Naive thymus-derived CD8-positive, alpha-beta T cell (primary cell): ENCODE results near the gene AGAP2. TPM values are rescaled to one million over a fixed set of nuclear protein-coding genes. Genes with fewer than 3 reads are reported as not detected.
"Not testable (repeated sequence)": the region's sequence is repeated elsewhere in the genome, so short reads cannot be mapped to it uniquely, and the experiment has no call there.

ENCODE experiments used
- ATAC-seq, 2 donors: fragments of 150-1000 bp; cut with Tn5 transposase in 1 of 2; sonication (Bioruptor Pico), chemical (Tn5 transposase) in 1 of 2; 1 replicate in 1 of 2; 2 replicates in 1 of 2; pipeline ENCODE4 v1.10.0; 2021; ENCODE audit warnings: mild to moderate bottlenecking in 2 of 2, moderate library complexity in 2 of 2
- POLR2A ChIA-PET: fragments of 350-600 bp; sonication (Branson Sonifier 250); formaldehyde crosslinking; loops from one replicate; lab custom pipeline; 2021; ENCODE audit warnings: antibody characterized with exemption; lab: Charles Lee
- DNase-seq, 10 donors: peaks; one replicate each; pipeline versions ENCODE4 v3.0.0 to v3.0.0-alpha.2; 2020 to 2022
- H3K27ac Mint-ChIP-seq, 10 donors: one replicate each; pipeline ENCODE4 v1.8.0; 2020 to 2022; ENCODE audit warnings: mild to moderate bottlenecking in 10 of 10, mixed read lengths in 10 of 10, moderate library complexity in 4 of 10, inconsistent platforms in 1 of 10
- H3K27me3 Mint-ChIP-seq, 5 donors: one replicate each; pipeline ENCODE4 v1.8.0; 2021 to 2022; ENCODE audit warnings: mixed read lengths in 5 of 5
- H3K36me3 Mint-ChIP-seq, 3 donors: one replicate each; pipeline ENCODE4 v1.8.0; 2020 to 2022; ENCODE audit warnings: mixed read lengths in 3 of 3, mild to moderate bottlenecking in 2 of 3, inconsistent platforms in 1 of 3
- H3K4me1 Mint-ChIP-seq, 4 donors: one replicate each; pipeline ENCODE4 v1.8.0; 2021 to 2022; ENCODE audit warnings: mixed read lengths in 4 of 4
- H3K4me3 Mint-ChIP-seq, 10 donors: one replicate each; pipeline ENCODE4 v1.8.0; 2020 to 2022; ENCODE audit warnings: mild to moderate bottlenecking in 10 of 10, mixed read lengths in 10 of 10, moderate library complexity in 6 of 10, inconsistent platforms in 1 of 10
- H3K9me3 Mint-ChIP-seq, 9 donors: one replicate each; pipeline ENCODE4 v1.8.0; 2020 to 2022; ENCODE audit warnings: mixed read lengths in 9 of 9, mild to moderate bottlenecking in 3 of 9, inconsistent platforms in 1 of 9, moderate library complexity in 1 of 9
- polyA plus RNA-seq, 3 donors: library from polyadenylated mRNA; unstranded; fragments of 300-500 nt; fragmentation: Illumina TruSeq; gene quantifications; one replicate each; pipeline ENCODE4 v1.2.3, GENCODE V29; 2021
- total RNA-seq, 8 experiments: library from RNA in 2 of 8; stranded (reverse) in 2 of 8; gene quantifications; one replicate each; pipeline ENCODE4 v1.2.3 and lab custom pipeline; 2021 to 2026

Gene AGAP2
- total and polyA plus RNA-seq, 5 experiments from 2014 or later: 4.3 to 58.8 (median 6.9) TPM

GRCh38 chr12:57695770-57696432, 42.6 kb downstream of the AGAP2 start:
- DNase-seq: no peak
- Mint-ChIP-seq H3K4me1 (peaks cover 10 to 28% (median 18%) of the 10 kb centered on the region in 4 donors), H3K36me3 (peaks cover 0 to 52% (median 16%) of the 10 kb centered on the region in 3 donors), H3K4me3 (peak overlapping the region in 8 of 10 donors; percentile 13 to 56 (median 40)), H3K27ac (peak overlapping the region in 1 of 10 donors; percentile 26), H3K9me3 (no peaks in the 10 kb centered on the region), H3K27me3 (peaks cover 0 to 4% (median 0%) of the 10 kb centered on the region in 5 donors)
- ATAC-seq: no peak
- POLR2A ChIA-PET: interaction anchor here (0.7 kb wide), 1 partner anchor 790 kb away, joined by 3 read pairs; no protein-coding TSS in a partner anchor

DNA sequence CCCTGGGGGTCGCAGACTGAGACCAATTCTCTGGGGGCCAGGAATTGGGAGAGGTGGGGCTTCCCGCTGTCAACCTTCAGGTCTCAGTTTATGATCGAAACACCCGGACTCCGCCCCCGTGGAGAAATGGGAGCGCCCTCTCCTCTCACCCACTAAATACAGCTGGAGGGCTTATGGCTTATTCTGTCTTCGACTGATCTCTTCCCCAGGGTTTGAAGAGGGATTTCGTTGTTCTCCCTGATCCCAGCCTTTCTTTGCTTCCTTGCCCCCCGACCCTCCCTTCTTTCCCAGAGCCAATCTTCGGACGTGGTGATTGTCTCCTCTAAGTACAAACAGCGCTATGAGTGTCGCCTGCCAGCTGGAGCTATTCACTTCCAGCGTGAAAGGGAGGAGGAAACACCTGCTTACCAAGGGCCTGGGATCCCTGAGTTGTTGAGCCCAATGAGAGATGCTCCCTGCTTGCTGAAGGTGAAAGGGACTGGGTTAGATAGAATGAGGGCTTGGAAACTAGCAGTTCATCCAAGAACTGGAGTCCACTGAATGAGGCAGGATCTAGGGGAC, 44.0 kb downstream of the AGAP2 start:
- Mint-ChIP-seq H3K4me3 (no peak overlapping the region), H3K27ac (no peak overlapping the region), H3K4me1 (peaks cover 3 to 26% (median 11%) of the 10 kb centered on the region in 4 donors), H3K27me3 (peaks cover 0 to 11% (median 5%) of the 10 kb centered on the region in 5 donors), H3K36me3 (peaks cover 0 to 43% (median 16%) of the 10 kb centered on the region in 3 donors), H3K9me3 (no peaks in the 10 kb centered on the region)
- DNase-seq: peak in 4 of 10 donors; percentile 1 to 14 (median 8)
- POLR2A ChIA-PET: interaction anchor here (0.5 to 2.8 kb wide), 11 partner anchors 10 to 90 kb away, joined by 3 to 6 read pairs (median 3); partner anchors contain the start of genes CDK4, DTX3 and TSPAN31
- ATAC-seq: no peak

DNA sequence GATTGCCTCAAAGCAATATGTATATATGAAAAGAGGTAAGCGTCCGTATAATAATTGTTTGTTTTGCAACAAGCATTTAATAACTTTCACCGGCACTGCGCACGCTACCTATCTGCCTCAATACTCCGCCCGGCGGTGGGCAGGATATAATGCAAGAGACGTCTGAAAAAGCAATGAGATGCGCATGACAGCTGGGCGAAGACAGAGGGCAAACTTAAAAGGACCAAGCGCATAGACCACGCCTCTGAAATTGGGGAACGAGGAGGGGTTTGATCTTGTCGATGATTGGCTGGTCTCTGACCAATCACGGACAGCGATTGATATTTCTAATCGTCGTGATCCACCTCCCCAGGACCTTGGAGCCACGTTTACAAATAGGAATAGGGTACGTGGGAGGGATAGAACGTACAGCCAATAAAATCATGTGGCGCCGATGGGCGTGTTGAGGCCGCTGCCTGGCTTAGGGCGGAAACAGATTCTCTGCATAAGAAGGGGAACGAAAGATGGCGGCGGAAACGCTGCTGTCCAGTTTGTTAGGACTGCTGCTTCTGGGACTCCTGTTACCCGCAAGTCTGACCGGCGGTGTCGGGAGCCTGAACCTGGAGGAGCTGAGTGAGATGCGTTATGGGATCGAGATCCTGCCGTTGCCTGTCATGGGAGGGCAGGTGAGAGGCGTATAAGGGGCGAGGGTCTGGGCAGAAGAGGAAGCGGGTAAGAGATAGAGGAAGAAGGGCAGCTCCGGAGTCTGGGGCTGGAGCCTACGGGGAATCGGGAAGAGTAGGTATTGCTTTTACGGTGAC, 44.7 kb downstream of the AGAP2 start, which contains the start of gene OS9:
Gene OS9, plus strand, starts transcription at position 474 of the 800 bp plus-strand sequence. Its CDS starts 30 bp downstream, at position 504.
- peaks cover 0 to 20% (median 7%) of the 10 kb centered on the region in 4 donors for H3K4me1 Mint-ChIP-seq
- POLR2A ChIA-PET: interaction anchor here (0.5 to 2.8 kb wide), 14 partner anchors 11 to 100 kb away, joined by 3 to 6 read pairs (median 3); partner anchors contain the start of genes CDK4, DTX3 and TSPAN31
- peaks cover 1 to 14% (median 5%) of the 10 kb centered on the region in 5 donors for H3K27me3 Mint-ChIP-seq
- no peak within 1 kb of the TSS for H3K4me3 Mint-ChIP-seq
- no peaks in the 10 kb centered on the region for H3K9me3 Mint-ChIP-seq
- peak; percentile 86 to 99 (median 97) for DNase-seq
- peaks cover 0 to 36% (median 16%) of the 10 kb centered on the region in 3 donors for H3K36me3 Mint-ChIP-seq
- H3K27ac Mint-ChIP-seq: peak within 1 kb of the TSS in 2 of 10 donors; percentile 2 to 18
- ATAC-seq: peak; percentile 95 to 96

- no peak for DNase-seq
- peaks cover 5 to 19% (median 7%) of the 10 kb centered on the region in 5 donors for H3K27me3 Mint-ChIP-seq
- POLR2A ChIA-PET: interaction anchor here (1.0 to 2.8 kb wide), 6 partner anchors 11 to 100 kb away, joined by 3 to 6 read pairs (median 3); no protein-coding TSS in a partner anchor
- no peak overlapping the region for H3K27ac Mint-ChIP-seq
- ATAC-seq: peak in 1 of 2 donors; percentile 4
- H3K9me3 Mint-ChIP-seq: no peaks in the 10 kb centered on the region
- peaks cover 0 to 15% (median 5%) of the 10 kb centered on the region in 4 donors for H3K4me1 Mint-ChIP-seq
- H3K4me3 Mint-ChIP-seq: no peak overlapping the region
- H3K36me3 Mint-ChIP-seq: peaks cover 0 to 30% (median 16%) of the 10 kb centered on the region in 3 donors
Observed at GRCh38 chr12:57693317-57693658, 45.3 kb downstream of the AGAP2 start.

GRCh38 chr12:57692500-57692899, 46.0 kb downstream of the AGAP2 start:
- peaks cover 5 to 27% (median 10%) of the 10 kb centered on the region in 5 donors for H3K27me3 Mint-ChIP-seq
- ATAC-seq (no peak), DNase-seq (no peak)
- H3K4me1 Mint-ChIP-seq: peaks cover 0 to 13% (median 4%) of the 10 kb centered on the region in 4 donors
- H3K9me3 Mint-ChIP-seq: no peaks in the 10 kb centered on the region
- no peak overlapping the region for H3K27ac Mint-ChIP-seq
- H3K36me3 Mint-ChIP-seq: peaks cover 0 to 22% (median 14%) of the 10 kb centered on the region in 3 donors
- no peak overlapping the region for H3K4me3 Mint-ChIP-seq
- POLR2A ChIA-PET: interaction anchor here (1.1 to 2.8 kb wide), 2 partner anchors 49 to 57 kb away, joined by 3 to 6 read pairs; no protein-coding TSS in a partner anchor

- Mint-ChIP-seq H3K4me1 (peaks cover 0 to 2% (median 0%) of the 10 kb centered on the region in 4 donors), H3K27me3 (peaks cover 10 to 49% (median 25%) of the 10 kb centered on the region in 5 donors), H3K9me3 (no peaks in the 10 kb centered on the region), H3K36me3 (no peaks in the 10 kb centered on the region), H3K4me3 (no peak overlapping the region), H3K27ac (no peak overlapping the region)
- no peak for ATAC-seq
- POLR2A ChIA-PET: no interaction called here
- no peak for DNase-seq
Observed at GRCh38 chr12:57688931-57689330, 49.6 kb downstream of the AGAP2 start.

GRCh38 chr12:57687862-57688261, 50.7 kb downstream of the AGAP2 start:
- Mint-ChIP-seq H3K36me3 (no peaks in the 10 kb centered on the region), H3K9me3 (no peaks in the 10 kb centered on the region), H3K4me3 (no peak overlapping the region), H3K27me3 (peaks cover 10 to 49% (median 25%) of the 10 kb centered on the region in 5 donors), H3K27ac (no peak overlapping the region), H3K4me1 (peaks cover 0 to under 1% (median 0%) of the 10 kb centered on the region in 4 donors)
- POLR2A ChIA-PET: no interaction called here
- no peak for ATAC-seq
- no peak for DNase-seq

DNA sequence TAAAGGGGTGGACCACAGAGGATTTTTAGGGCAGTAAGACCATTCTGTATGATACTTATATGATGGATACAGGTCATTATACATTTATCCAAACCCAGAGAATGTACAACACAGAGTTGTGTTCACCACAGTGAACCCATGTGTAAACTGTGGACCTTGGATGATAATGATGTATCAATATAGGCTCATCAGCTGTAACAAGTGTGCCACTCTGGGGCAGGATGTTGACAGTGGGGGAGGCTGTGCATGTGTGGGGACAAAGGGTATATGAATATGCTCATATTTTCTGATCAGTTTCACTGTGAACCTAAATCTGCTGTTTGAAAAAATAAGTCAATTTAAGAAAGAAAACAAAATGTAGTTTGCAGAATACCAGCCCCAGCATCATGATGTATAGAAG, 58.8 kb downstream of the AGAP2 start:
- peaks cover 0 to 5% (median 0%) of the 10 kb centered on the region in 3 donors for H3K36me3 Mint-ChIP-seq
- peaks cover 0 to 13% (median 7%) of the 10 kb centered on the region in 9 donors for H3K9me3 Mint-ChIP-seq
- DNase-seq (no peak), ATAC-seq (no peak)
- POLR2A ChIA-PET: no interaction called here
- H3K4me1 Mint-ChIP-seq: no peaks in the 10 kb centered on the region
- peaks cover 0 to 13% (median 0%) of the 10 kb centered on the region in 5 donors for H3K27me3 Mint-ChIP-seq
- no peak overlapping the region for H3K4me3 Mint-ChIP-seq
- no peak overlapping the region for H3K27ac Mint-ChIP-seq

DNA sequence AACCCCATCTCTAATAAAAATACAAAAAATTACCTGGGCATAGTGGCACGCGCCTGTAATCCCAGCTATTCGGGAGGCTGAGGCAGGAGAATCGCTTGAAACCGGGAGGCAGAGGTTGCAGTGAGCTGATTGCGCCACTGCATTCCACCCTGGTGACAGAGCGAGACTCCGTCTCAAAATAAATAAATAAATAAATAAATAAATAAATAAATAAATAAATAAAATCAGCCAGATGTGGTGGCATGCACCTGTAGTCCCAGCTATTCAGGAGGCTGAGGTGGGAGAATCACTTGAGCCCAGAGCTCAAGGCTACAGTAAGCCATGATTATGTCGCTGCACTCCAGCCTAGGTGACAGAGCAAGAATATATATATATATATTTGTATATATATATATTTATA, 60.6 kb downstream of the AGAP2 start:
- not testable (repeated sequence) for H3K36me3 Mint-ChIP-seq, H3K4me3 Mint-ChIP-seq

GRCh38 chr12:57674691-57675090, 63.9 kb downstream of the AGAP2 start:
- Mint-ChIP-seq H3K27ac (no peak overlapping the region), H3K4me1 (no peaks in the 10 kb centered on the region), H3K27me3 (peaks cover 0 to 7% (median 3%) of the 10 kb centered on the region in 5 donors), H3K9me3 (peaks cover 0 to under 1% (median 0%) of the 10 kb centered on the region in 9 donors), H3K36me3 (no peaks in the 10 kb centered on the region), H3K4me3 (no peak overlapping the region)
- DNase-seq (no peak), ATAC-seq (no peak)
- POLR2A ChIA-PET: no interaction called here

More for the DNA sequence above, 60.6 kb downstream of the AGAP2 start:
- DNase-seq, H3K4me1 Mint-ChIP-seq, ATAC-seq, POLR2A ChIA-PET, H3K27ac Mint-ChIP-seq, H3K27me3 Mint-ChIP-seq: not testable (repeated sequence)
- peaks cover 0 to 13% (median 7%) of the 10 kb centered on the region in 9 donors for H3K9me3 Mint-ChIP-seq
